HEK293T (cell line): ENCODE measurements around the gene CNTN6.

Experiments used
- ARNT ChIP-seq: fragments of 450-650 bp; IDR thresholded peaks from 2 replicates; pipeline ENCODE4 v1.6.1; 2017; ENCODE audit warnings: mild to moderate bottlenecking
- CTBP1 ChIP-seq: fragments of 450-650 bp; IDR thresholded peaks from 2 replicates; pipeline ENCODE4 v1.6.1; 2016; ENCODE audit warnings: borderline replicate concordance
- FOXA1 ChIP-seq: fragments of 450-650 bp; IDR thresholded peaks from 2 replicates; pipeline ENCODE4 v1.6.1; 2016; ENCODE audit warnings: mild to moderate bottlenecking
- FOXK2 ChIP-seq: fragments of 450-650 bp; IDR thresholded peaks from 2 replicates; pipeline ENCODE4 v1.6.1; 2016; ENCODE audit warnings: mild to moderate bottlenecking
- FOXM1 ChIP-seq: fragments of 450-650 bp; IDR thresholded peaks from 2 replicates; pipeline ENCODE4 v1.6.1; 2017; ENCODE audit warnings: mild to moderate bottlenecking, borderline replicate concordance
- HDGF ChIP-seq: fragments of 450-650 bp; IDR thresholded peaks from 2 replicates; pipeline ENCODE4 v1.6.1; 2017; ENCODE audit warnings: antibody characterized with exemption, borderline replicate concordance
- LEF1 ChIP-seq: fragments of 450-650 bp; IDR thresholded peaks from 2 replicates; pipeline ENCODE4 v1.6.1; 2017; ENCODE audit warnings: mild to moderate bottlenecking, borderline replicate concordance
- NFRKB ChIP-seq: fragments of 450-650 bp; IDR thresholded peaks from 2 replicates; pipeline ENCODE4 v1.6.1; 2016; ENCODE audit warnings: mild to moderate bottlenecking, moderate library complexity
- SUZ12 ChIP-seq: fragments of 450-650 bp; IDR thresholded peaks from 2 replicates; pipeline ENCODE4 v1.6.1; 2016; ENCODE audit warnings: mild to moderate bottlenecking
- TARDBP ChIP-seq: fragments of 450-650 bp; IDR thresholded peaks from 2 replicates; pipeline ENCODE4 v1.6.1; 2016
- TF ChIP-seq, protein P1 (sequence below): fragments of 450-650 bp; IDR thresholded peaks from 2 replicates; pipeline ENCODE4 v1.6.1; 2016

DNA sequence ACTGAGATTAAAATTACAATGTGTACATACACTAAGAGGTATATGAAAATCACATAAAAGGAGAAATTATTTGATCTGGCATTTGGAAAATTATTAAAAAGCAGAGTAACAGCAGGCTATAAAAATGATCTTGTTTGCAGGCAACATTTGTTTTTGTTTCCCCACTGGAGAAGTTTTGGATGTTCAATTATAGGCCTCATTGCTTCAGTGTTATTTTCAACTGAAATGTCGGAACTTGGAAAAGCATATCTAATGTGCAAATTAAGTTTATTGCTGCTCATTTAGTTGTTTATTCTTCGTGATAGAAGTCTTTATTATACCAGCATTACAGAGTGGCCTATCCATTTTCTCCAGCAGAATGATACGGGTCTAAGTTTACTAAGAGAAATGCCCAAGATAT, 263.3 kb downstream of the CNTN6 start:
- TF ChIP-seq CTBP1 (no peak), TARDBP (no peak), FOXK2 (no peak), FOXA1 (no peak), HDGF (no peak), SUZ12 (no peak), FOXM1 (no peak), NFRKB (no peak), LEF1 (no peak), ARNT (no peak)
- TF ChIP-seq, protein P1, sequence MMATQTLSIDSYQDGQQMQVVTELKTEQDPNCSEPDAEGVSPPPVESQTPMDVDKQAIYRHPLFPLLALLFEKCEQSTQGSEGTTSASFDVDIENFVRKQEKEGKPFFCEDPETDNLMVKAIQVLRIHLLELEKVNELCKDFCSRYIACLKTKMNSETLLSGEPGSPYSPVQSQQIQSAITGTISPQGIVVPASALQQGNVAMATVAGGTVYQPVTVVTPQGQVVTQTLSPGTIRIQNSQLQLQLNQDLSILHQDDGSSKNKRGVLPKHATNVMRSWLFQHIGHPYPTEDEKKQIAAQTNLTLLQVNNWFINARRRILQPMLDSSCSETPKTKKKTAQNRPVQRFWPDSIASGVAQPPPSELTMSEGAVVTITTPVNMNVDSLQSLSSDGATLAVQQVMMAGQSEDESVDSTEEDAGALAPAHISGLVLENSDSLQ = no peak
